GM21381 (cell line): ENCODE data around the gene SND1.
"Not testable (repeated sequence)": the region's sequence is repeated elsewhere in the genome, so short reads cannot be mapped to it uniquely, and the experiment has no call there.

Experiments used
- ATAC-seq: cut with Tn5 transposase; IDR thresholded peaks from one replicate; pipeline ENCODE4 v1.9.1; 2021; ENCODE audit warnings: mild to moderate bottlenecking, moderate library complexity; ENCODE audit not compliant: unreplicated experiment

SND1 gene

GRCh38 chr7:127900732-127901685 is 249.0 kb downstream of the SND1 start:
- ATAC-seq = no peak

- no peak for ATAC-seq
Observed at GRCh38 chr7:127901895-127902703, 250.1 kb downstream of the SND1 start.

GRCh38 chr7:127902753-127903152 is 250.8 kb downstream of the SND1 start:
- ATAC-seq = not testable (repeated sequence)

GRCh38 chr7:127903892-127904669 is 252.1 kb downstream of the SND1 start:
- ATAC-seq = no peak

- ATAC-seq = no peak
Observed at GRCh38 chr7:127904670-127904985, 252.6 kb downstream of the SND1 start.

- no peak for ATAC-seq
Observed at GRCh38 chr7:127905021-127905420, 253.0 kb downstream of the SND1 start.

GRCh38 chr7:127905491-127906330 is 253.7 kb downstream of the SND1 start:
- ATAC-seq = no peak

GRCh38 chr7:127907110-127908040 is 255.4 kb downstream of the SND1 start:
- ATAC-seq = no peak

GRCh38 chr7:127908430-127909258 is 256.6 kb downstream of the SND1 start:
- no peak for ATAC-seq

GRCh38 chr7:127909424-127910152 is 257.6 kb downstream of the SND1 start:
- no peak for ATAC-seq

GRCh38 chr7:127910670-127911069 is 258.7 kb downstream of the SND1 start:
- no peak for ATAC-seq

- peak; percentile 80 for ATAC-seq
Observed at GRCh38 chr7:127911968-127912511, 260.0 kb downstream of the SND1 start.

- no peak for ATAC-seq
Observed at GRCh38 chr7:127912901-127913300, 260.9 kb downstream of the SND1 start.

- no peak for ATAC-seq
Observed at GRCh38 chr7:127913686-127914085, 261.7 kb downstream of the SND1 start.

GRCh38 chr7:127914693-127915092 is 262.7 kb downstream of the SND1 start:
- ATAC-seq = no peak

- ATAC-seq = no peak
Observed at GRCh38 chr7:127916735-127917134, 264.7 kb downstream of the SND1 start.

GRCh38 chr7:127918130-127918529 is 266.1 kb downstream of the SND1 start:
- ATAC-seq = no peak
